Transverse colon (tissue), 1 donor: ENCODE data around the gene TP53I11.

Experiments
- EP300 ChIP-seq: sonication (generic); formaldehyde crosslinking; IDR thresholded peaks from one replicate; pipeline ENCODE4 v1.6.1; 2017; ENCODE audit warnings: antibody characterized with exemption, low read depth
- POLR2A ChIP-seq: fragments of 450-650 bp; IDR thresholded peaks from one replicate; pipeline ENCODE4 v1.6.1; 2016; ENCODE audit warnings: antibody characterized with exemption, mild to moderate bottlenecking, moderate library complexity

GRCh38 chr11:44967930-44968496 is 17.3 kb upstream of the TP53I11 start:
- TF ChIP-seq POLR2A, result no peak
- no peak for TF ChIP-seq EP300
